Memory B cell (primary cell): Measurements from ENCODE around the gene LYZ.
A peak's percentile ranks its signal among the peaks of the same experiment; 100 is the strongest.
"Not testable (repeated sequence)": the region's sequence is repeated elsewhere in the genome, so short reads cannot be mapped to it uniquely, and the experiment has no call there.

Experiments
- ATAC-seq: fragments of 150-1000 bp; cut with Tn5 transposase; 2 replicates; pipeline ENCODE4 v1.10.0; 2021; ENCODE audit warnings: low read depth, mild to moderate bottlenecking, moderate library complexity
- DNase-seq, 2 donors: peaks; one replicate each; pipeline ENCODE4 v3.0.0; 2022; ENCODE audit warnings: low spot score in 2 of 2
- H3K27ac Mint-ChIP-seq: one replicate; pipeline ENCODE4 v1.8.0; 2022; ENCODE audit warnings: mild to moderate bottlenecking, moderate library complexity, mixed read lengths
- H3K27me3 Mint-ChIP-seq: one replicate; pipeline ENCODE4 v1.8.0; 2022; ENCODE audit warnings: mixed read lengths
- H3K36me3 Mint-ChIP-seq: one replicate; pipeline ENCODE4 v1.8.0; 2022; ENCODE audit warnings: mild to moderate bottlenecking, mixed read lengths
- H3K4me1 Mint-ChIP-seq: one replicate; pipeline ENCODE4 v1.8.0; 2022; ENCODE audit warnings: mixed read lengths
- H3K4me3 Mint-ChIP-seq: one replicate; pipeline ENCODE4 v1.8.0; 2022; ENCODE audit warnings: mild to moderate bottlenecking, moderate library complexity, mixed read lengths
- H3K9me3 Mint-ChIP-seq: one replicate; pipeline ENCODE4 v1.8.0; 2022; ENCODE audit warnings: mixed read lengths

LYZ gene

GRCh38 chr12:69348162-69348938 is at the start of gene LYZ:
LYZ (plus strand) TSS chr12:69348381; CDS start chr12:69348409, 28 bp downstream.
- Mint-ChIP-seq H3K27me3 (no peaks in the 10 kb centered on the region), H3K36me3 (no peaks in the 10 kb centered on the region), H3K9me3 (no peaks in the 10 kb centered on the region), H3K4me3 (peak within 1 kb of the TSS; percentile 12), H3K4me1 (peaks cover 5% of the 10 kb centered on the region), H3K27ac (peak within 1 kb of the TSS; percentile 11)
- DNase-seq (no peak), ATAC-seq (no peak)

GRCh38 chr12:69298947-69299346 is 49.2 kb upstream of the LYZ start:
- Mint-ChIP-seq H3K27me3 (no peaks in the 10 kb centered on the region), H3K36me3 (no peaks in the 10 kb centered on the region), H3K27ac (no peak overlapping the region), H3K9me3 (peaks cover 3% of the 10 kb centered on the region), H3K4me1 (no peaks in the 10 kb centered on the region), H3K4me3 (no peak overlapping the region)
- no peak for ATAC-seq
- no peak for DNase-seq

GRCh38 chr12:69304284-69304683 is 43.9 kb upstream of the LYZ start:
- peaks cover 5% of the 10 kb centered on the region for H3K36me3 Mint-ChIP-seq
- no peak overlapping the region for H3K27ac Mint-ChIP-seq
- H3K4me1 Mint-ChIP-seq: no peaks in the 10 kb centered on the region
- H3K4me3 Mint-ChIP-seq: no peak overlapping the region
- DNase-seq (no peak), ATAC-seq (no peak)
- H3K9me3 Mint-ChIP-seq: peaks cover 9% of the 10 kb centered on the region
- no peaks in the 10 kb centered on the region for H3K27me3 Mint-ChIP-seq

GRCh38 chr12:69309461-69309860 is 38.7 kb upstream of the LYZ start:
- DNase-seq: no peak
- Mint-ChIP-seq H3K4me1 (no peaks in the 10 kb centered on the region), H3K36me3 (peaks cover 7% of the 10 kb centered on the region)

GRCh38 chr12:69313209-69313608 is 35.0 kb upstream of the LYZ start:
- H3K4me1 Mint-ChIP-seq: no peaks in the 10 kb centered on the region
- peaks cover under 1% of the 10 kb centered on the region for H3K9me3 Mint-ChIP-seq
- peaks cover 6% of the 10 kb centered on the region for H3K36me3 Mint-ChIP-seq
- no peak overlapping the region for H3K27ac Mint-ChIP-seq
- H3K27me3 Mint-ChIP-seq: no peaks in the 10 kb centered on the region
- no peak overlapping the region for H3K4me3 Mint-ChIP-seq
- ATAC-seq: no peak
- DNase-seq: no peak

More at GRCh38 chr12:69309461-69309860, 38.7 kb upstream of the LYZ start:
- Mint-ChIP-seq H3K9me3 (peaks cover 8% of the 10 kb centered on the region), H3K27ac (no peak overlapping the region), H3K27me3 (no peaks in the 10 kb centered on the region), H3K4me3 (no peak overlapping the region)
- ATAC-seq: no peak

- H3K9me3 Mint-ChIP-seq, ATAC-seq, H3K27ac Mint-ChIP-seq, H3K4me1 Mint-ChIP-seq, H3K36me3 Mint-ChIP-seq, H3K4me3 Mint-ChIP-seq, H3K27me3 Mint-ChIP-seq, DNase-seq: not testable (repeated sequence)
These were observed 31.4 kb upstream of the LYZ start for GRCh38 chr12:69316784-69317183.

- not testable (repeated sequence) for H3K36me3 Mint-ChIP-seq, ATAC-seq, DNase-seq, H3K4me3 Mint-ChIP-seq, H3K9me3 Mint-ChIP-seq, H3K4me1 Mint-ChIP-seq, H3K27ac Mint-ChIP-seq, H3K27me3 Mint-ChIP-seq
These were observed 30.9 kb upstream of the LYZ start for GRCh38 chr12:69317233-69317632.

- Mint-ChIP-seq H3K27me3 (peaks cover 2% of the 10 kb centered on the region), H3K4me3 (no peak overlapping the region), H3K27ac (no peak overlapping the region), H3K9me3 (peaks cover 5% of the 10 kb centered on the region), H3K4me1 (no peaks in the 10 kb centered on the region), H3K36me3 (peaks cover 6% of the 10 kb centered on the region)
- no peak for ATAC-seq
- DNase-seq: no peak
These were observed 30.0 kb upstream of the LYZ start for GRCh38 chr12:69318225-69318624.

GRCh38 chr12:69321351-69321750 is 26.8 kb upstream of the LYZ start:
- Mint-ChIP-seq H3K27me3 (peaks cover 2% of the 10 kb centered on the region), H3K36me3 (peaks cover 6% of the 10 kb centered on the region), H3K27ac (no peak overlapping the region), H3K9me3 (peaks cover 5% of the 10 kb centered on the region), H3K4me3 (no peak overlapping the region), H3K4me1 (peaks cover 2% of the 10 kb centered on the region)
- ATAC-seq (no peak), DNase-seq (no peak)

- Mint-ChIP-seq H3K9me3 (no peaks in the 10 kb centered on the region), H3K36me3 (peaks cover 4% of the 10 kb centered on the region), H3K4me3 (no peak overlapping the region), H3K4me1 (peaks cover 8% of the 10 kb centered on the region), H3K27ac (no peak overlapping the region), H3K27me3 (peaks cover 2% of the 10 kb centered on the region)
- ATAC-seq (peak; percentile 78), DNase-seq (no peak)
These were observed 23.2 kb upstream of the LYZ start for GRCh38 chr12:69324797-69325466.

GRCh38 chr12:69328426-69328825 is 19.8 kb upstream of the LYZ start:
- DNase-seq (no peak), ATAC-seq (no peak)
- H3K9me3 Mint-ChIP-seq: no peaks in the 10 kb centered on the region
- H3K27ac Mint-ChIP-seq: no peak overlapping the region
- H3K4me3 Mint-ChIP-seq: no peak overlapping the region
- H3K4me1 Mint-ChIP-seq: peaks cover 14% of the 10 kb centered on the region
- H3K27me3 Mint-ChIP-seq: no peaks in the 10 kb centered on the region
- peaks cover 4% of the 10 kb centered on the region for H3K36me3 Mint-ChIP-seq

- Mint-ChIP-seq H3K27ac (peak overlapping the region; percentile 75), H3K27me3 (no peaks in the 10 kb centered on the region), H3K36me3 (peaks cover 4% of the 10 kb centered on the region), H3K4me3 (peak overlapping the region; percentile 85), H3K4me1 (peaks cover 14% of the 10 kb centered on the region), H3K9me3 (no peaks in the 10 kb centered on the region)
- ATAC-seq (peak; percentile 21), DNase-seq (no peak)
These were observed 18.3 kb upstream of the LYZ start for GRCh38 chr12:69329669-69330428.

- ATAC-seq (peak; percentile 84), DNase-seq (peak; percentile 34 to 36)
- H3K27me3 Mint-ChIP-seq: no peaks in the 10 kb centered on the region
- peak overlapping the region; percentile 75 for H3K27ac Mint-ChIP-seq
- peak overlapping the region; percentile 85 for H3K4me3 Mint-ChIP-seq
- H3K36me3 Mint-ChIP-seq: peaks cover 4% of the 10 kb centered on the region
- no peaks in the 10 kb centered on the region for H3K9me3 Mint-ChIP-seq
- peaks cover 12% of the 10 kb centered on the region for H3K4me1 Mint-ChIP-seq
These were observed 17.4 kb upstream of the LYZ start for GRCh38 chr12:69330475-69331473.
